Cardiac fibroblast (primary cell): ENCODE results near the gene SLC10A3.

Experiments
- DNase-seq, 2 donors: peaks; one replicate each; pipeline versions ENCODE4 v3.0.0 to v3.0.0-alpha.2; 2010; ENCODE audit warnings: low read depth in 2 of 2
- H3K4me3 ChIP-seq, 2 donors: replicated peaks in 1 of 2; 1 replicate in 1 of 2; 2 replicates in 1 of 2; pipeline ENCODE4 v1.5.1; 2011; ENCODE audit warnings: low read depth in 2 of 2, low read length in 2 of 2, mild to moderate bottlenecking in 2 of 2, moderate library complexity in 1 of 2
- CTCF ChIP-seq: IDR thresholded peaks from one replicate; pipeline ENCODE4 v1.5.1; 2011; ENCODE audit warnings: low read depth, mild to moderate bottlenecking, low read length, inconsistent platforms

The SLC10A3 gene

GRCh38 chrX:154476821-154477220 is 13.6 kb downstream of the SLC10A3 start:
- no peak for DNase-seq

DNA sequence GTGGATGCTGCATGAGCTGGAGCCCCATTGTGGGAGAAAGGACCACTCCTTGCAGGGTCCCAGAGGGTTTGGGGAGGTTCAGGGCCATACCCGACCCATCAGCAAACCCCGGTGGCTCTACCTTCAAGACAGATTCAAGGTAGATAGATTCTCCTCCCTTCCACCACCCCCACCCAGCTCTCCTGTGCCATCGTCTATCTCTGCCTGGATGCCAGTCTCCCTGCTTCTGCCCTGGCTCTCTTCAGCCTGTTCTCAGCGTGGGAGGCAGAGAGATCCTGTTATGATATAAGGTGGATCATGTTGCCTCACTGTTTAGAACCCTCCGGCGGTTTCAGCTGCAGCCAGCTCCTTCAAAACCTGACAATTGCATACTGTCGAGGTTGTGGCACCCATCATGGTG is 16.7 kb downstream of the SLC10A3 start:
- TF ChIP-seq CTCF = no peak
- H3K4me3 ChIP-seq = no peak overlapping the region
- no peak for DNase-seq

More at GRCh38 chrX:154476821-154477220, 13.6 kb downstream of the SLC10A3 start:
- no peak for TF ChIP-seq CTCF
- no peak overlapping the region for H3K4me3 ChIP-seq

- TF ChIP-seq CTCF = no peak
- no peak for DNase-seq
- H3K4me3 ChIP-seq = no peak overlapping the region
These were observed 17.5 kb downstream of the SLC10A3 start for GRCh38 chrX:154472685-154473632.

- no peak for TF ChIP-seq CTCF
- H3K4me3 ChIP-seq = no peak overlapping the region
- no peak for DNase-seq
These were observed 18.4 kb downstream of the SLC10A3 start for GRCh38 chrX:154471839-154472684.

DNA sequence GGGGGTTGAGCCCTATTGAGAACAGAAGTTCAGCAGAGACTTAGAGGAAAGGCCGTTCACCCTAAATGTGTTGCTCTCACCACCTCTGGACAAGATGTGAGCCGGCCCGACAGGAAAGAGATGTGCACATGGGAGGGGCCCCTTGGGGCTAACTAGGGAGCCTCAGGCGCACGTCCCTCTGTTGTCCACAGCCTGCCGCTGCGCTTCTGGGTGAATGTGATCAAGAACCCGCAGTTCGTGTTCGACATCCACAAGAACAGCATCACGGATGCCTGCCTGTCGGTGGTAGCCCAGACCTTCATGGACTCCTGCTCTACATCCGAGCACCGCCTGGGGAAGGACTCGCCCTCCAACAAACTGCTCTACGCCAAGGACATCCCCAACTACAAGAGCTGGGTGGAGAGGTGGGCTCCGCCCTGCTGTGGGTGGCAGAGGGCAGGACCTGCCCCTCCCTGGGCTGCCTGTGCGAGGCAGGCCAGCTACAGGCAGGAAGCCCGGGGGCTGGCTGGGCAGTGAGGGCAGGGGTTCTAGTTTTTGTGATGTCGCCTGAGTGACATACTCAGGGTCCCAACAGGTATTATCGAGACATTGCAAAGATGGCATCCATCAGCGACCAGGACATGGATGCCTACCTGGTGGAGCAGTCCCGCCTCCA is 19.4 kb downstream of the SLC10A3 start:
- no peak overlapping the region for H3K4me3 ChIP-seq
- DNase-seq = no peak
- TF ChIP-seq CTCF = no peak

DNA sequence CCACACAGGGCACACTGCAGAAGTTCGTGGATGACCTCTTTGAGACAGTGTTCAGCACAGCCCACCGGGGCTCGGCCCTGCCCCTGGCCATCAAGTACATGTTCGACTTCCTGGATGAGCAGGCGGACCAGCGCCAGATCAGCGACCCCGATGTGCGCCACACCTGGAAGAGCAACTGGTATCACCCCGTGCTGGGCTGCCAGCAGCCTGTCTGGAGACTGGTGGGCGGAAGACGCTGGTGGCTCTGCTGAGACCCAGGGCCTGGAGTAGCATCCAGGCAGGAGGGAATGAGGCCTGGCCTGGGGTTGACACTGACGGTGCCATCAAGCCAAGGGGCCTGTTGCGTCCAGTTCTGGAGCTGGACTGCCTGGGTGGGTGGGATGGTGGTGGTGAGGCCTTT is 20.0 kb downstream of the SLC10A3 start:
- no peak for TF ChIP-seq CTCF
- H3K4me3 ChIP-seq = no peak overlapping the region
- no peak for DNase-seq
